Left ventricle myocardium inferior (tissue), 1 donor: ENCODE measurements around the gene PRRX2. TPM values are rescaled to one million over a fixed set of nuclear protein-coding genes. Genes with fewer than 3 reads are reported as not detected.

Experiments
- DNase-seq: peaks from one replicate; pipeline ENCODE4 v3.0.0-alpha.2; 2020
- H3K27ac ChIP-seq: fragments of 200-600 bp; replicated peaks from 2 replicates; pipeline ENCODE4 v1.8.0; 2021
- H3K27me3 ChIP-seq: fragments of 200-600 bp; 2 replicates; pipeline ENCODE4 v1.8.0; 2021; ENCODE audit warnings: low read depth
- H3K36me3 ChIP-seq: fragments of 200-600 bp; 2 replicates; pipeline ENCODE4 v1.8.0; 2021
- H3K4me1 ChIP-seq: fragments of 200-600 bp; 2 replicates; pipeline ENCODE4 v1.8.0; 2021
- H3K4me3 ChIP-seq: fragments of 200-600 bp; 2 replicates; pipeline ENCODE4 v1.8.0; 2021; ENCODE audit warnings: mild to moderate bottlenecking, moderate library complexity
- H3K9me3 ChIP-seq: fragments of 200-600 bp; replicated peaks from 2 replicates; pipeline ENCODE4 v1.8.0; 2021
- CTCF ChIP-seq: fragments of 200-600 bp; IDR thresholded peaks from 2 replicates; pipeline ENCODE4 v1.8.0; 2021; ENCODE audit warnings: antibody characterized with exemption, mild to moderate bottlenecking, borderline replicate concordance
- intact Hi-C: fragments of 100-400 bp; cut with micrococcal nuclease; formaldehyde crosslinking; loops from one replicate; pipeline ENCODE4 v1.11.0; 2022
- total RNA-seq: library from RNA; stranded (reverse); fragmentation: NEBNext Ultra II Directional; extraction: Animal tissue kit (Norgen Biotek cat#: 25700); gene quantifications from one replicate; pipeline ENCODE4 v1.2.1, GENCODE V29; 2021
- donor health status: DM: no; HTN: yes; CAD: no; lungs with severe emphysema.

The PRRX2 gene
- total RNA-seq, 1 donor from 2014 or later = 0.85 TPM

- Histone ChIP-seq H3K36me3 (no peaks in the 10 kb centered on the region), H3K27me3 (peaks cover 61% of the 10 kb centered on the region), H3K4me3 (no peak overlapping the region), H3K4me1 (peaks cover 5% of the 10 kb centered on the region), H3K9me3 (no peaks in the 10 kb centered on the region), H3K27ac (no peak overlapping the region)
- TF ChIP-seq CTCF = no peak
- DNase-seq = no peak
- intact Hi-C loops = no loop called here
Measured at GRCh38 chr9:129671065-129671464, 5.6 kb downstream of the PRRX2 start.

GRCh38 chr9:129671519-129671918 lies 6.1 kb downstream of the PRRX2 start:
- no peak overlapping the region for H3K4me3 ChIP-seq
- peaks cover 61% of the 10 kb centered on the region for H3K27me3 ChIP-seq
- H3K27ac ChIP-seq = no peak overlapping the region
- DNase-seq = no peak
- intact Hi-C loops = no loop called here
- no peak for TF ChIP-seq CTCF
- no peaks in the 10 kb centered on the region for H3K36me3 ChIP-seq
- H3K9me3 ChIP-seq = no peaks in the 10 kb centered on the region
- H3K4me1 ChIP-seq = peaks cover under 1% of the 10 kb centered on the region

- peaks cover 61% of the 10 kb centered on the region for H3K27me3 ChIP-seq
- no peaks in the 10 kb centered on the region for H3K4me1 ChIP-seq
- H3K36me3 ChIP-seq = no peaks in the 10 kb centered on the region
- intact Hi-C loops = no loop called here
- H3K27ac ChIP-seq = no peak overlapping the region
- DNase-seq = no peak
- no peaks in the 10 kb centered on the region for H3K9me3 ChIP-seq
- no peak overlapping the region for H3K4me3 ChIP-seq
- TF ChIP-seq CTCF = no peak
Measured at GRCh38 chr9:129672702-129673101, 7.3 kb downstream of the PRRX2 start.

- intact Hi-C loops = no loop called here
- TF ChIP-seq CTCF = no peak
Measured at GRCh38 chr9:129673602-129674001, 8.2 kb downstream of the PRRX2 start.

GRCh38 chr9:129674229-129674628 lies 8.8 kb downstream of the PRRX2 start:
- DNase-seq = no peak
- no peaks in the 10 kb centered on the region for H3K36me3 ChIP-seq
- H3K27me3 ChIP-seq = peaks cover 60% of the 10 kb centered on the region
- no peaks in the 10 kb centered on the region for H3K9me3 ChIP-seq
- H3K4me1 ChIP-seq = no peaks in the 10 kb centered on the region
- TF ChIP-seq CTCF = no peak
- no peak overlapping the region for H3K27ac ChIP-seq
- intact Hi-C loops = no loop called here
- H3K4me3 ChIP-seq = no peak overlapping the region

More at GRCh38 chr9:129673602-129674001, 8.2 kb downstream of the PRRX2 start:
- Histone ChIP-seq H3K9me3 (no peaks in the 10 kb centered on the region), H3K4me3 (no peak overlapping the region), H3K4me1 (no peaks in the 10 kb centered on the region), H3K36me3 (no peaks in the 10 kb centered on the region), H3K27ac (no peak overlapping the region), H3K27me3 (peaks cover 60% of the 10 kb centered on the region)
- no peak for DNase-seq

- TF ChIP-seq CTCF = no peak
- no peak for DNase-seq
- Histone ChIP-seq H3K36me3 (no peaks in the 10 kb centered on the region), H3K27ac (no peak overlapping the region), H3K4me1 (no peaks in the 10 kb centered on the region), H3K4me3 (no peak overlapping the region), H3K27me3 (peaks cover 63% of the 10 kb centered on the region), H3K9me3 (no peaks in the 10 kb centered on the region)
- intact Hi-C loops = no loop called here
Measured at GRCh38 chr9:129675620-129676019, 10.2 kb downstream of the PRRX2 start.
